RWPE2 (cell line): Measurements from ENCODE around the gene CLEC17A.
"Not testable (repeated sequence)": the region's sequence is repeated elsewhere in the genome, so short reads cannot be mapped to it uniquely, and the experiment has no call there.

ENCODE experiments used
- ATAC-seq: fragments of 200-7000 bp; cut with Tn5 transposase; 3 replicates; pipeline ENCODE4 v1.9.1; 2021; ENCODE audit warnings: low read depth
- DNase-seq: peaks from one replicate; pipeline ENCODE4 v3.0.0-alpha.2; 2020; ENCODE audit warnings: low spot score
- H3K27ac ChIP-seq: fragments of 450-650 bp; 2 replicates; pipeline ENCODE4 v1.5.1; 2017; ENCODE audit warnings: mild to moderate bottlenecking; ENCODE audit not compliant: poor library complexity, severe bottlenecking
- H3K27me3 ChIP-seq: fragments of 250-450 bp; sonication (Bioruptor Pico); 2 replicates; pipeline ENCODE4 v1.5.1; 2021; ENCODE audit warnings: mild to moderate bottlenecking, moderate library complexity; ENCODE audit not compliant: insufficient read depth, poor library complexity, severe bottlenecking
- H3K36me3 ChIP-seq: fragments of 250-450 bp; sonication (Bioruptor Pico); 2 replicates; pipeline ENCODE4 v1.5.1; 2020; ENCODE audit warnings: low read depth, mild to moderate bottlenecking, moderate library complexity
- H3K4me1 ChIP-seq: fragments of 250-450 bp; sonication (Bioruptor Pico); 2 replicates; pipeline ENCODE4 v1.5.1; 2021; ENCODE audit warnings: mild to moderate bottlenecking, moderate library complexity; ENCODE audit not compliant: insufficient read depth, poor library complexity, severe bottlenecking
- H3K4me3 ChIP-seq: fragments of 250-450 bp; sonication (Bioruptor Pico); 2 replicates; pipeline ENCODE4 v1.5.1; 2021; ENCODE audit warnings: mild to moderate bottlenecking, moderate library complexity; ENCODE audit not compliant: severe bottlenecking
- H3K9me3 ChIP-seq: fragments of 250-450 bp; sonication (Bioruptor Pico); 2 replicates; pipeline ENCODE4 v1.5.1; 2021; ENCODE audit warnings: mild to moderate bottlenecking, moderate library complexity; ENCODE audit not compliant: severe bottlenecking
- TF ChIP-seq, protein P1 (sequence below): fragments of 450-650 bp; IDR thresholded peaks from one replicate; pipeline ENCODE4 v1.5.1; 2017; ENCODE audit warnings: mild to moderate bottlenecking, moderate library complexity; ENCODE audit not compliant: poor library complexity, severe bottlenecking

Gene CLEC17A

GRCh38 chr19:14619404-14619803, 36.5 kb downstream of the CLEC17A start:
- no peaks in the 10 kb centered on the region for H3K4me1 ChIP-seq
- TF ChIP-seq, protein P1, sequence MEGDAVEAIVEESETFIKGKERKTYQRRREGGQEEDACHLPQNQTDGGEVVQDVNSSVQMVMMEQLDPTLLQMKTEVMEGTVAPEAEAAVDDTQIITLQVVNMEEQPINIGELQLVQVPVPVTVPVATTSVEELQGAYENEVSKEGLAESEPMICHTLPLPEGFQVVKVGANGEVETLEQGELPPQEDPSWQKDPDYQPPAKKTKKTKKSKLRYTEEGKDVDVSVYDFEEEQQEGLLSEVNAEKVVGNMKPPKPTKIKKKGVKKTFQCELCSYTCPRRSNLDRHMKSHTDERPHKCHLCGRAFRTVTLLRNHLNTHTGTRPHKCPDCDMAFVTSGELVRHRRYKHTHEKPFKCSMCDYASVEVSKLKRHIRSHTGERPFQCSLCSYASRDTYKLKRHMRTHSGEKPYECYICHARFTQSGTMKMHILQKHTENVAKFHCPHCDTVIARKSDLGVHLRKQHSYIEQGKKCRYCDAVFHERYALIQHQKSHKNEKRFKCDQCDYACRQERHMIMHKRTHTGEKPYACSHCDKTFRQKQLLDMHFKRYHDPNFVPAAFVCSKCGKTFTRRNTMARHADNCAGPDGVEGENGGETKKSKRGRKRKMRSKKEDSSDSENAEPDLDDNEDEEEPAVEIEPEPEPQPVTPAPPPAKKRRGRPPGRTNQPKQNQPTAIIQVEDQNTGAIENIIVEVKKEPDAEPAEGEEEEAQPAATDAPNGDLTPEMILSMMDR, result no peak
- no peak for DNase-seq
- H3K27ac ChIP-seq, result no peak overlapping the region
- no peaks in the 10 kb centered on the region for H3K9me3 ChIP-seq
- no peaks in the 10 kb centered on the region for H3K27me3 ChIP-seq
- no peak overlapping the region for H3K4me3 ChIP-seq
- no peaks in the 10 kb centered on the region for H3K36me3 ChIP-seq
- ATAC-seq, result no peak

- H3K27me3 ChIP-seq, H3K36me3 ChIP-seq, H3K27ac ChIP-seq, H3K9me3 ChIP-seq, H3K4me3 ChIP-seq, ATAC-seq, H3K4me1 ChIP-seq, DNase-seq: not testable (repeated sequence)
Measured at GRCh38 chr19:14624491-14624890, 41.6 kb downstream of the CLEC17A start.

DNA sequence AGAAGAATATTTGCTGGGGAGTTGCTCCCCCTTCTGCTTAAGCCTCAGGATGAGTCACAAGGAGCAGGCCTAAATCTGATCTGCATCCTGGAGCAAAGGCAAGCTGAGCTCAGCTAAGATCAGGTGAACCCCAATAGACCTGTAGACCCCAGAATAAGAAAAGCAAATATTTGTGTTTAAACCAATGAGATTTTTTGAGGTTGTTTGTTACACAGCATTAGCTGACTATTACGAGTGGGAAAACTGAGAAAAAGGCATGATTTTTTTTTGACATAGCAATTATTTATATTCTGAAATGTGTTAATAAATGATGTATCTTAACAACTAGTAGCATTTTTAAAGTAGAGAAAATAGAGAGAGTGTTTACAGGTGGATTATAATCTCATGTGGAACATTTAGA, 46.7 kb downstream of the CLEC17A start:
- TF ChIP-seq, protein P1, result no peak
- H3K27me3 ChIP-seq, result no peaks in the 10 kb centered on the region
- DNase-seq, result no peak
- no peak overlapping the region for H3K4me3 ChIP-seq
- no peaks in the 10 kb centered on the region for H3K9me3 ChIP-seq
- no peaks in the 10 kb centered on the region for H3K36me3 ChIP-seq
- H3K27ac ChIP-seq, result no peak overlapping the region
- H3K4me1 ChIP-seq, result no peaks in the 10 kb centered on the region
- ATAC-seq, result no peak

DNA sequence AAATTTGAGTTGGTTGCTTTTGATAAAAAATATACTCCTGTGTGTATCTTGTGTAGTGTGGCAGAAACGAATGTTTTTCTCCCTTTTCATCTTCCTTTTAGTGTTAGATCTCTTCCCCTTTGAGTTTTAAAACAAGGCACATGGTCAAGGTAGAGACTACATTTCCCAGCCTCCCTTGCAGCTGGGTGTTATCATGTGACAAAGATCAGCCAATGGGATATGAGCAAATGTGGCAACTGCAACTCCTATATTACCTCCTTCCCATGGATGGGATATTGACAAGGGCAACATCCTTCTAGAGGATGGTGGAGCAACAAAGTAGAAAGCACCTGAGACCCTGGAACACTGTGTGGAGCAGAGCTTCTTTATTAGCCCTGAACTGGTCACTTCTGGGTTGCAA, 49.4 kb downstream of the CLEC17A start:
- no peak overlapping the region for H3K27ac ChIP-seq
- H3K27me3 ChIP-seq, result no peaks in the 10 kb centered on the region
- H3K9me3 ChIP-seq, result no peaks in the 10 kb centered on the region
- TF ChIP-seq, protein P1, result no peak
- no peak for DNase-seq
- no peaks in the 10 kb centered on the region for H3K4me1 ChIP-seq
- H3K4me3 ChIP-seq, result no peak overlapping the region
- no peaks in the 10 kb centered on the region for H3K36me3 ChIP-seq
- ATAC-seq, result no peak

DNA sequence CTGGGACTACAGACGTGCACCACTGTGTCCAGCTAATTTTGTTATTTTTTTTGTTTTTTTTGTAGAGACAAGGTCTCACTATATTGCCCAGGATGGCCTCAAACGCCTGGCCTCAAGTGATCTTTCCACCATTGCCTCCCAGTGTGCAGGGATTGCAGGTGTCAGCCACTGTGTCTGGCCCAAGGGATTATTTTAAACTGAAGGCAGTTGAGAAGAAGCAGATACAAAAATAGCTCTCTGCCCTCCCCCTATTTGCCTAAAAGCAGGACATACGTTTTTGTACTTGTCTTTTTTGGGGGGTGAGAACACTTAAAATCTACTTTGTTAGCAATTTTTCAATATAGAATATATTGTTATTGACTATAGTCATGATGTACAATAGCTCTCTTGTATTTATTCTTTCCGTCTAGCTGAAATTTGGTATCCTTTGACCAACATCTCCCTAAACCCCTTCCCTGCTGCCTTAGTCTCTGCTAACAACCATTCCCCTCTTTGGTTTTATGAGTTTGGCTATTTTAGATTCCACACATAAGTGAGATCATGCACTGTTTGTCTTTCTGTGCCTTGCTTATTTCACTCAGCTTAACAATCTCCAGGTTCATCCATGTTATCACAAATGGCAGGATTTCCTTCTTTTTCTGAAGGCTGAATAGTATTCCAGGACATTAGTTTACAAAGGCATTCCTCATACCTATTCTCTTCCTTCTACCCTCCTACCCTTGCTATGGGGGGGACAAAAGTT, 56.8 kb downstream of the CLEC17A start:
- Histone ChIP-seq H3K4me3 (no peak overlapping the region), H3K4me1 (no peaks in the 10 kb centered on the region), H3K27me3 (no peaks in the 10 kb centered on the region), H3K27ac (no peak overlapping the region), H3K9me3 (no peaks in the 10 kb centered on the region), H3K36me3 (no peaks in the 10 kb centered on the region)
- TF ChIP-seq, protein P1, result no peak
- ATAC-seq, result no peak
- no peak for DNase-seq
